GDM1 (cell line): ENCODE data around the gene PPCDC.
A peak's percentile ranks its signal among the peaks of the same experiment; 100 is the strongest.
"Not testable (repeated sequence)": the region's sequence is repeated elsewhere in the genome, so short reads cannot be mapped to it uniquely, and the experiment has no call there.

Experiments
- DNase-seq: peaks from one replicate; lab custom pipeline; 2025; lab: John Stamatoyannopoulos, UW

Gene PPCDC

GRCh38 chr15:75065851-75066509, 42.6 kb downstream of the PPCDC start:
- no peak for DNase-seq

GRCh38 chr15:75067123-75067830, 43.9 kb downstream of the PPCDC start:
- peak; percentile 52 for DNase-seq

GRCh38 chr15:75068748-75069147, 45.4 kb downstream of the PPCDC start:
- no peak for DNase-seq

- peak; percentile 25 for DNase-seq
Observed at GRCh38 chr15:75069301-75069925, 46.0 kb downstream of the PPCDC start.

GRCh38 chr15:75070674-75071073, 47.3 kb downstream of the PPCDC start:
- DNase-seq: no peak

GRCh38 chr15:75073197-75073596, 49.8 kb downstream of the PPCDC start:
- DNase-seq: peak; percentile 52

- DNase-seq: no peak
Observed at GRCh38 chr15:75076277-75076676, 52.9 kb downstream of the PPCDC start.

GRCh38 chr15:75077551-75077961, 54.2 kb downstream of the PPCDC start:
- DNase-seq: not testable (repeated sequence)

- DNase-seq: no peak
Observed at GRCh38 chr15:75081150-75081549, 57.8 kb downstream of the PPCDC start.

- no peak for DNase-seq
Observed at GRCh38 chr15:75082689-75083088, 59.3 kb downstream of the PPCDC start.

- not testable (repeated sequence) for DNase-seq
Observed at GRCh38 chr15:75085708-75086107, 62.3 kb downstream of the PPCDC start.

GRCh38 chr15:75089456-75090387, 66.3 kb downstream of the PPCDC start:
- DNase-seq: no peak

GRCh38 chr15:75090388-75090734, 67.0 kb downstream of the PPCDC start:
- DNase-seq: peak; percentile 56

- DNase-seq: no peak
Observed at GRCh38 chr15:75091814-75092213, 68.4 kb downstream of the PPCDC start.

GRCh38 chr15:75094961-75095478, 71.6 kb downstream of the PPCDC start:
- DNase-seq: not testable (repeated sequence)

- DNase-seq: no peak
Observed at GRCh38 chr15:75095594-75095993, 72.2 kb downstream of the PPCDC start.

- DNase-seq: no peak
Observed at GRCh38 chr15:75097939-75098338, 74.5 kb downstream of the PPCDC start.

GRCh38 chr15:75098404-75098803, 75.0 kb downstream of the PPCDC start:
- no peak for DNase-seq
